Measurements from ENCODE around the gene ARAP1.

The ARAP1 gene

GRCh38 chr11:72779495-72780128, 27.4 kb upstream of the ARAP1 start:
- DNase-seq (ENCODE audit: low read depth, low spot score), result no peak

DNA sequence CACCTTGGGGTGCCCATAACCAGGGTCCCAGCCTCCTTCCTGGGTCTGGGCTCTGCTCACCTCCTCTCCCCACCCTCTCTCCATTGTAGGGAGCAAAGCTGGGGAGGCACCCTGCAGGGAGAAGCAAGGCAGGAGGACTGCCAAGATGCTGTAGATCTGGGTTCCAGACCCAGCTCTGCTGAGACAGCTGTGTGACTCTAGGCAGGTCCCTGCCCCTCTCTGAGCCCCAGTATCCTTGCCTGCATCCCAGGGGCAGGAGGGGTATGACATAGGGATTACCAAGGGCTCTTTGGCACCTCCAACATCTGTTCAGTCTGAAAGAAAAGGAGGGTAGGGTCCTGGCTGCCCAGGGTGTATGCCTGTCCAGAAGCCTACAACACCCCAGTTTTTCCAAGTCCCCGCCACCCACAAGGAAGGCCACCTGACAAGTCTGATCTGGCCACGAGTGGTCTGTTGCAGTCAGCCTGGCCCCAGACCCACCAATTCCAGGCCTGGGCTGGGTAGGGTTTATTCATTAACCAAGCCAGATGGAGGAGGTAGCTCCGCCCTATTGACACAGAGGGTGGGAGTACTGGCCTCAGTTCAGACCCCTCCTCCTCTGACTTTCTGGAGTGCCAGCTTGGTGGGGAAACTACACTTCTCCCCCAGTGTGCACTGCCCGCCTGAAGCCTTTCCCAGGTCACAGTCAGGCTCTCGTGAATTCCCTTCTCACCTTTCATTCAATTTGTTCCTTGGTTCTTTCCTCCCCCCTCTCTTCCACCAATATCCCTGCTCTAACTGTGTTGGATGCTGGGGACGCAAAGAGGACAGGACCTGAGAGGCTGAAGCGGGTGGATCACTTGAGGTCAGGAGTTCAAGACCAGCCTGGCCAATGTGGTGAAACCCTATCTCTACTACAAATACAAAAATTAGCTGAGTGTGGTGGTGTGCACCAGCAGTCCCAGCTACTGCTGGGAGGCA, 26.6 kb upstream of the ARAP1 start:
- no peak for DNase-seq (ENCODE audit: low read depth, low spot score)

- DNase-seq (ENCODE audit: low read depth, low spot score), result no peak
These were observed 25.6 kb upstream of the ARAP1 start for GRCh38 chr11:72777755-72778278.

GRCh38 chr11:72776844-72777754, 24.9 kb upstream of the ARAP1 start:
- no peak for DNase-seq (ENCODE audit: low read depth, low spot score)

GRCh38 chr11:72776117-72776843, 24.1 kb upstream of the ARAP1 start:
- no peak for DNase-seq (ENCODE audit: low read depth, low spot score)

DNA sequence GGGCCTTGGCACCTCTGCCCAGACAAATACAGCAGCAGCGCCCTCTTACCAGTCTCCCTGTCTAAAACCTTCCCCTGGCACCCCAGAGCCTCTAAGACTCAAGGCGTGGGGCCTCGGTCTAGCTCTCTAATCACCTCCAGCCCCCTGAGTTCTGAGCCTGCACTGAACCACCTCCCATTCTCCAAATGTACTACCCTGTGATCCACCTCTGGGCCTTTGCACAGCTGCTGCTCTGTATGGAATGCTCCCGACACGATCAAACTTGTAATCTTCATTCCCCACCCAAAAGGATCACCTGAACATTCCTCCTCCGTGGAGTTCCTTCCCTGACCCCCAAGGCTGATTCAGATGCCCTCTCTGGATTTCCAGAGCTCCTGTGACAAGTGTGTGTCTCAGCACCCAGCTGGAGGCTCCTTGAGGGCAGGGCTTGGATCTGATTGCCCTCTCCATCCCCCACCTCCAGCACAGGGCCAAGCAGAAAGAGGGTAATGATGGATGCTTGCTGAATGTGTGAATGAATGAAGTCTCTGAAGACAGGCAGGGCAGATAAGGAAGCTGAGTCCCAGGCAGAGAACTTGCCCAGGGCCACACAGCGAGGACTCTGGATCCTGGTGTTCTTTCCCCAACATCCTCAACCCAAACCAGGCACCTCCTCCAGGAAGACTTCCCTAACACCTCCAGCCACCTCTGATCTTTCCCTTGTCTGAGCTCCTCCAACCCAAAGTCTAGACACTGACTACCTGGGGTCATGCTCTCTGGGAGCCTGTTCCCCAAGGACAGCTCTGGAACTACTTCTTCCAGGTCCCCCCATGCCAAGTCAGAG, 23.3 kb upstream of the ARAP1 start:
- no peak for DNase-seq (ENCODE audit: low read depth, low spot score)

DNA sequence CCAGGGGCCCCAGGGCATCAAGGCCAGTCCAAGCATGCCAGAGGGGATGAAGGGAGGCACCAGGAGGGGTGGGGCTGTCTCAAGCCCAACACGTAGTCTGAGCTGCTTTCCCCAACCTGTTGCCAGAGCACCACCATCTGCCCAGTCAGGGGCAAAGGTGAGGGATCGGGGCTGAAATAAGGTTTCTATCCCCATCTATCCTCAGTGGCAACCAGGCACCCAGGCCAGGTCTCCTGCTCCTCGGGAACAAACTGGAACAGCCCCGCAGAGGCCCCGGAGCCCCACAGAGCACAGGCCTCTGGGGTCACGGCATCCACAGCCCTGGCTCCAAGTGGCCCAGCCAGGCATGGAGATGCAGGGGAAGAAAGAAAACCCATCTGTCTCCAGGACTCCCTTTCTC, 22.3 kb upstream of the ARAP1 start:
- DNase-seq (ENCODE audit: low read depth, low spot score), result no peak

- DNase-seq (ENCODE audit: low read depth, low spot score), result no peak
These were observed 21.5 kb upstream of the ARAP1 start for GRCh38 chr11:72773696-72774095.

DNA sequence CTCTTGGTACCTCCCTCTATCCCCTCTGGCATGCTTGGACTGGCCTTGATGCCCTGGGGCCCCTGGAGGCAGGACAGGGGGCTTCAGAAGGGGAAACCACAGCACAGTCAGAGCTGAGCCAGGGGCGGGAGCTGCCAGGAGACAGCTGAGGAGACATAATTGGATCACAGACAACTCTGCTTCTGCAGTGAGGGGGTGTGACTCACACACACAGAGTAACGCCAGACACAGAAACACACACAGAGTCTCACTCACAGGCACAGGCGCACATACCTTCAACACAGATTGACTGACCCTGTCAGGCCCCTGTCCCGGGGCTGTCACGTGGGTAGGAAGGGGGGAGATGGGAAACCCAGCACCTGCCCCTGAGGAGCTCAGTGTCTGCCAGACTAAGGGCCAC, 21.1 kb upstream of the ARAP1 start:
- DNase-seq (ENCODE audit: low read depth, low spot score), result no peak

GRCh38 chr11:72772059-72772458, 19.9 kb upstream of the ARAP1 start:
- DNase-seq (ENCODE audit: low read depth, low spot score), result no peak

GRCh38 chr11:72771507-72771906, 19.3 kb upstream of the ARAP1 start:
- no peak for DNase-seq (ENCODE audit: low read depth, low spot score)

DNA sequence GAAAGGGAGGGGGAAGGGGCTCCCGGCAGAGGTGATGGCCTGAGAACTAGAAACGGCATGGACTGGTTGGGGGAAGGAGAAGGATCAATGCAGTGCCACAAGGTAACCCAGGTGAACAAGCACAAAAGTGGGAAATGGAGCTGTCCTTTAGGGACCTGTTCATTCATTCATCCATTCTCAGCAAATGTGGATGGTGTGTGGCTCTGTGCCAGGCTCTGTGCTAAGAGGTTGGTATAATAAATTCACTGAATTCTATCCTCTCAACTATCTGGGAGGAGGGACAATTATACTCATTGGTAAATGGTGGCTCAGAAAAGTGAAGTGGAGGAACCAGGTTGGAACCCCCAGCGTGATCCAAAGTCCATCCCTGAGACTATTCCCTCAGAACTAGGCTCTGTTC, 18.6 kb upstream of the ARAP1 start:
- DNase-seq (ENCODE audit: low read depth, low spot score), result no peak

DNA sequence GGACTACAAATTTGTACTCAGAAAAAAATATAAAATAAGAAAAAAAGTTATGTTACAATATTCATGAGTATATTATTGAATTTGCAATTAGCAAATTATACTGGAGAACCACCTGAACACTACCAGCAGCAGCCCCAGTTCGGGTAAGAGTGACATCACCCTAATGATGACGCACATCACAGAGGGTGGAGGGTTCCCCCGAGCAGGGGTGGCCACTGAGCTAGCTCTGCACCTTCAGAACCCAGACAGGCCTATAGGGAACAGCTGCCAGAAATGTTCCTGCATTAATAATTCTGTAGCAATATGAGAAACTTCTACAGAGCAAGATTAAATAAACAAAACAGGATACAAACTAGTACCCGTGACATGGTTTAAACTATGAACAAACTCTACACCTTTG, 17.5 kb upstream of the ARAP1 start:
- DNase-seq (ENCODE audit: low read depth, low spot score), result no peak

GRCh38 chr11:72768581-72768980, 16.4 kb upstream of the ARAP1 start:
- no peak for DNase-seq (ENCODE audit: low read depth, low spot score)

DNA sequence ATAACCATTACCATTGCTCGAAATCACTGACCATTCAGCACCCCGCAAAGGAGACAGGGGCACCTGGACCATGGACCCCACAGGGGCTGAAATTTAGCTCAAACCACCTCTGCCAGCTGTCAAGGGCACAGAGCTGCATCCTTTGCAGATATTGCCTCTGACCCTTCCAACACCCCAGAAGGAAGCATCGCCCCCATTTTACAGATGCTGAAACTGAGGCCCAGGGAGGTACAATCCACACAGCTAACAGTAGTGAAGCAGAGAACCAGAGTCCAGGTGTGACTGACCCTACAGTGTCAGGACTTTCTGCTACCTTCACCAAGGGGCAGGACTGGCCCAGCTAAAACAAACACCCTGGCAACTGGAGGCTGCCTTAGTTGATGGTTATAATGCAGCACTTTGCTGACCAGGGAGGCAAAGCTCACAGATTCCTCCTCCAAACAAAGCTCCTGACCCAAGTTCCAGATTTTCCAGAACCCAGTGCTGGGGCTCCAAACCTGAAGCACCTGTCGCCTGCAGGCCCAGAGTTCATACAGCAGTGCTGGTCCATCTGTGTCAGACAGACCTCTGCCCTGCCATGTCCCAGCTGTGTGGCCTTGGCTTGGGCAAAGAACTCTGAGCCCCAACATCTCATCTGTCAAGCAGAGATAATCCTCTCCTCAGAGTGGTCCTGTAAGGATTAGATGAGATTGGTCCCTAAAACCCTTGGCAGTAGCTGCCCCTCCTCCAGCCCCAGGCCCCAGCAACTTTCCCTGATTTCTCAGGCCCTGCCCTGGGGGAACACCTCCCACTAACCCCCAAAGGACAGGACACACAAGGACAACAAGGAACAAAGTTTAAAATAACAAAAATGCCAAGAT, 15.2 kb upstream of the ARAP1 start:
- no peak for DNase-seq (ENCODE audit: low read depth, low spot score)

DNA sequence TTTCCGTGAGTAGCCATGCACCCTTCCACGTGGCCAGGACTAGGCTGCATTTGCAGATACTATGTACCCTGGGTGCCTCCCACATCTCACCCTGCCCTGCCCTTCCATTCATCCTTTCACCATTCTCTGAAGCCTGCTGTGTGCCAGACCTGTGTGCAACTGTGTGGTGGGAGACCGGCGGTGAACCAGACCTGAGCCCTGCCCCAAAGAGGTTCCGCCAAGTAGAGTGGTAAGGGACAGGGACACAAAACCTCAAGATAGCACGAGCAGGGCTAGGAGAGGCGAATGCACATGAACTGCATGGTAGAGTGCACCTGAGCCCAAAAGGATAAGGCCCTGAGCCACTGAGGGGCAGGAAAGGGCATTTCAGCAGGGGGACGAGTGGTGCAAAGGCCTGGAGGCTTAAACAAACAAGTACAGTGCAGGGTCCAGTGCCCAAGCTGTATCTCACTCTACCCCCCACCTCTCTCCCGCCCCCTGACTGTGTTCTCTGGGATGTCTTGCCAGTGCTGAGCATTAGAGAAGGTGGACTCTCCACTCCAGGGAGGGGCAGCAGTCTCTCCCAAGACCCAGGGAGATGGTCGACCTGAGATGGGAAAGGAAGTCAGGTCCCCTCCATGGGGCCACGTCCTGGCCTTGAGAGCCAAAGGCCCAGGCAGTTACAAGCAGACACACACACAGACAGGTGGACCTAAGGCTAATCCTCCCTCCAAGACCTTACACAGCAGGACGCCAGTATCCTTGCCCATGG, 14.1 kb upstream of the ARAP1 start:
- no peak for DNase-seq (ENCODE audit: low read depth, low spot score)

- peak; percentile 69 for DNase-seq (ENCODE audit: low read depth, low spot score)
These were observed 12.3 kb upstream of the ARAP1 start for GRCh38 chr11:72764503-72764902.

GRCh38 chr11:72763823-72764222, 11.6 kb upstream of the ARAP1 start:
- DNase-seq (ENCODE audit: low read depth, low spot score), result no peak

Data from iPS DF 19.7 (cell line).